Esophagus muscularis mucosa (tissue), 3 donors: Measurements from ENCODE around the gene PRKAG2.

Experiments used
- POLR2AphosphoS5 ChIP-seq, 2 donors: sonication (generic); formaldehyde crosslinking; IDR thresholded peaks; one replicate each; pipeline ENCODE4 v1.6.1; 2017; ENCODE audit warnings: antibody characterized with exemption in 2 of 2
- TF ChIP-seq, protein P1 (sequence below), 3 experiments: fragments of 200-600 bp in 2 of 3; fragments of 450-650 bp in 1 of 3; sonication (generic) in 2 of 3; IDR thresholded peaks; one replicate each; pipeline ENCODE4 v1.5.1; 2017 to 2019; ENCODE audit warnings: antibody characterized with exemption in 3 of 3, mild to moderate bottlenecking in 2 of 3, moderate library complexity in 1 of 3

DNA sequence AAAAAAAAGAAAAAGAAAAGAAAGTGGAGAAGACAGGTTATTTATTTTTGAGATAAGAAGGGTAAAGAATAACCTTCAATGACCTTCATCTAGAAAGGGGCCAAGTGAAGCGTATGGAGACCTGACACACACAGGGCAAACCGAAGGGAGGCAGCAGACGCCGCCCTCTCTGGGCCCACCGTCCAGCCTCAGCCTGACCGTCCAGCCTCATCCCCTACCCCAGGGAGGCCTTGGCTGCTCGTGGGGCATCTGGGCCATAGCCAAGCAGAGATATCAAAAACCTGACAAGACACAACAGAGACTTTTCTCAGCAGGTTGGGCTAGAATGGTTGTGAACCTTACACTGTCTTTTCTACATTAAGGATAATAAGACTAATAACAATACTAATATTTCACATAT is 10.9 kb downstream of the PRKAG2 start:
- TF ChIP-seq, protein P1, sequence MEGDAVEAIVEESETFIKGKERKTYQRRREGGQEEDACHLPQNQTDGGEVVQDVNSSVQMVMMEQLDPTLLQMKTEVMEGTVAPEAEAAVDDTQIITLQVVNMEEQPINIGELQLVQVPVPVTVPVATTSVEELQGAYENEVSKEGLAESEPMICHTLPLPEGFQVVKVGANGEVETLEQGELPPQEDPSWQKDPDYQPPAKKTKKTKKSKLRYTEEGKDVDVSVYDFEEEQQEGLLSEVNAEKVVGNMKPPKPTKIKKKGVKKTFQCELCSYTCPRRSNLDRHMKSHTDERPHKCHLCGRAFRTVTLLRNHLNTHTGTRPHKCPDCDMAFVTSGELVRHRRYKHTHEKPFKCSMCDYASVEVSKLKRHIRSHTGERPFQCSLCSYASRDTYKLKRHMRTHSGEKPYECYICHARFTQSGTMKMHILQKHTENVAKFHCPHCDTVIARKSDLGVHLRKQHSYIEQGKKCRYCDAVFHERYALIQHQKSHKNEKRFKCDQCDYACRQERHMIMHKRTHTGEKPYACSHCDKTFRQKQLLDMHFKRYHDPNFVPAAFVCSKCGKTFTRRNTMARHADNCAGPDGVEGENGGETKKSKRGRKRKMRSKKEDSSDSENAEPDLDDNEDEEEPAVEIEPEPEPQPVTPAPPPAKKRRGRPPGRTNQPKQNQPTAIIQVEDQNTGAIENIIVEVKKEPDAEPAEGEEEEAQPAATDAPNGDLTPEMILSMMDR (IDR thresholded peaks at IDR 0.05), result no peak
- no peak for TF ChIP-seq POLR2AphosphoS5 (IDR thresholded peaks at IDR 0.05)
